ENCODE results near the gene PPP1R14D.
A peak's percentile ranks its signal among the peaks of the same experiment; 100 is the strongest.

Gene PPP1R14D

DNA sequence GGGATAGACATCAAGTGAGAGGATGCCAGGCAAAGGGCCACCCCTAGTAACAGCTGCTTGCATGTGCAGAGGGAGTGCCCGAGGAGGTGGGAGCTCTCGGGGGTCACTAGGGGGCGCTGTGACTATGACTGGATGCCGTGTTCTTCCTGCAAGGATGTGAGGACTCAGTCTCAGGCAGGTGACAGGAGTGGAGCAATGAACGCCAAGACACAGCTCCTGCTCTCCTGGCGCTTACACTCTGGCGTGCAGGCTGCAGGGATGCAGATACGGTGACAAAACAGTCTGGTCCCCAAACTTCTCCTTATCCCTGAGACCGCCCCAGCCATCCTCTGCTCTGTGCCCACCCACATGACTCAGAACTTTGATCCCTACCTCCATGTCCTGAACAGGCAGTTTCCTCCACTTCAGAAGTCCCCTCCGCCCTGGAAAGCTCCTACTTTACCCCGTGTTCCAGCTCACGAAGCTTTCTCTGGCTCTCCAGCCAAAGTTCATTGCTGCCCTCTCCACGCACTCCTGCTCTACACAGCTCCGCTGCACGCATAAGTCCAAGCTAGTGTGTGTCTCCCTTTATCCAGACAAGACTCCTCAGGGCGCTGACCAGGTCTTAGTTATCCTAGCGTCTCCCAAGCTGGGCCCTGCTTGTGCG lies 30.8 kb upstream of the PPP1R14D start:
- in situ Hi-C loops (cut with HindIII; ENCODE audit: low sequenced_read_pairs): no loop called here
- peak; percentile 50 for DNase-seq (ENCODE audit: low read depth)
- H3K4me3 ChIP-seq (ENCODE audit: low read depth, low read length): no peak overlapping the region
- TF ChIP-seq, protein P1, sequence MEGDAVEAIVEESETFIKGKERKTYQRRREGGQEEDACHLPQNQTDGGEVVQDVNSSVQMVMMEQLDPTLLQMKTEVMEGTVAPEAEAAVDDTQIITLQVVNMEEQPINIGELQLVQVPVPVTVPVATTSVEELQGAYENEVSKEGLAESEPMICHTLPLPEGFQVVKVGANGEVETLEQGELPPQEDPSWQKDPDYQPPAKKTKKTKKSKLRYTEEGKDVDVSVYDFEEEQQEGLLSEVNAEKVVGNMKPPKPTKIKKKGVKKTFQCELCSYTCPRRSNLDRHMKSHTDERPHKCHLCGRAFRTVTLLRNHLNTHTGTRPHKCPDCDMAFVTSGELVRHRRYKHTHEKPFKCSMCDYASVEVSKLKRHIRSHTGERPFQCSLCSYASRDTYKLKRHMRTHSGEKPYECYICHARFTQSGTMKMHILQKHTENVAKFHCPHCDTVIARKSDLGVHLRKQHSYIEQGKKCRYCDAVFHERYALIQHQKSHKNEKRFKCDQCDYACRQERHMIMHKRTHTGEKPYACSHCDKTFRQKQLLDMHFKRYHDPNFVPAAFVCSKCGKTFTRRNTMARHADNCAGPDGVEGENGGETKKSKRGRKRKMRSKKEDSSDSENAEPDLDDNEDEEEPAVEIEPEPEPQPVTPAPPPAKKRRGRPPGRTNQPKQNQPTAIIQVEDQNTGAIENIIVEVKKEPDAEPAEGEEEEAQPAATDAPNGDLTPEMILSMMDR (IDR thresholded peaks at IDR 0.05; ENCODE audit: low read depth, low read length, missing control alignments): peak; percentile 85

DNA sequence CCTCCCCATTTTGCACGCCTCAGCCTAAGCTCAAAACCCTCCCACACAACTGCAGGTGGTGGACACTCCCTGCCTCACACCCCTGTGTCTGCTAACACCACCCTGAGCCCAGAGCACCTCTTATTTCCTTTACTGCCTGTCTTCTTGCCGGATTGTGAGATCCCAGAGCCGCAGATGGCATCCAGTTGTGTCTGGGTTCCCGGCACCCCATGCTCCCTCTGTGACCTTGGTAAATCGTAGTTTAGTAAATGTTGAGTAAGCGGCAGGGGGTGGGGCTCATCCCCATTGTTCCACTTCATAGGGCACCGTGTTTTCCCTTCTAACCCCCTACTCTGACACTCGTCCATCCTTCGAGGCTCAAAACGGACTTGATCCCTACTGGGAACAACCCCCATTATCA lies 30.2 kb upstream of the PPP1R14D start:
- TF ChIP-seq, protein P1 (IDR thresholded peaks at IDR 0.05; ENCODE audit: low read depth, low read length, missing control alignments): no peak
- H3K4me3 ChIP-seq (ENCODE audit: low read depth, low read length): no peak overlapping the region
- in situ Hi-C loops (cut with HindIII; ENCODE audit: low sequenced_read_pairs): no loop called here
- no peak for DNase-seq (ENCODE audit: low read depth)

DNA sequence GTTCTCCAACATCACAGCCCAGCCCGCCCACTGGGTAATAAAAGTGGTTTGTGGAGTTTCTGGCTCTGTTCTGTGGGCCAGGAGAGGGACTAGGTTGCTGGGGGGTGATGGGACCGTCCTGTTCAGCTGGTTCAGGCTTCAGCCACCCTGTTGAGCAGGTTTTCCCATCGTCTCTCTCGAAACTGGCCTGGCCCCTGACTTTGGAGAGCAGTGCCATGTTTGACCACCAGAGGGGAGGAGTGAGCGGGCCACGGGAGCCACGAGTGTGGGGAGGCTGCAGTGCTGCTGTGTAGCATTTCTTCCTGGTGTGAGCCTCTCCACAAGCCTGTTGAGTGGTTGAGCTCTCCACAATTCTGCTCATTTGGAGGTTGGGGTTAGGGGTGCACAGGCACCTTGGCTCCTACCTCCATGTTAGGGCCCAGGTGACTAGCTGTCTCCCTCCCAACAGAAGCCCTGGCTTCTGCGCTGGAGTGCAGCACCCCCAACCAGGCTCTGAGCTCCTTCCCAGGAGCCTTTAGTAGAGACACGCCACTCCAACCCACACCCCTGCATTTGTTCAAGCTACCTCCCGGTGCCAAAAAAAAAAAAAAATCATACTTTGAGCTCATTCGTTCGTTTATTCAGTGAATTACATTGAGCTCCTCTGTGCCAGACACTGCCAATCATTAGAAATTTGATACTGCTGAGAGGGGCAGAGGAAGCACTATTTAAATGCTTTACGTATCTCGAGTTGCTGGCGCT lies 29.3 kb upstream of the PPP1R14D start:
- no peak overlapping the region for H3K4me3 ChIP-seq (ENCODE audit: low read depth, low read length)
- peak; percentile 29 for DNase-seq (ENCODE audit: low read depth)
- TF ChIP-seq, protein P1 (IDR thresholded peaks at IDR 0.05; ENCODE audit: low read depth, low read length, missing control alignments): peak; percentile 99
- in situ Hi-C loops (cut with HindIII; ENCODE audit: low sequenced_read_pairs): no loop called here

DNA sequence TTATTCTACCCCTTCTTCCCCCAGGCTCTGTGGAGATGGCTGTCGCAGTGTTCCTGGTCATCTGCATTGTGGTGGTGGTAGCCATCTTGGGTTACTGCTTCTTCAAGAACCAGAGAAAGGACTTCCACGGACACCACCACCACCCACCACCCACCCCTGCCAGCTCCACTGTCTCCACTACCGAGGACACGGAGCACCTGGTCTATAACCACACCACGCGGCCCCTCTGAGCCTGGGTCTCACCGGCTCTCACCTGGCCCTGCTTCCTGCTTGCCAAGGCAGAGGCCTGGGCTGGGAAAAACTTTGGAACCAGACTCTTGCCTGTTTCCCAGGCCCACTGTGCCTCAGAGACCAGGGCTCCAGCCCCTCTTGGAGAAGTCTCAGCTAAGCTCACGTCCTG lies 28.2 kb upstream of the PPP1R14D start:
- no peak overlapping the region for H3K4me3 ChIP-seq (ENCODE audit: low read depth, low read length)
- in situ Hi-C loops (cut with HindIII; ENCODE audit: low sequenced_read_pairs): no loop called here
- no peak for DNase-seq (ENCODE audit: low read depth)
- TF ChIP-seq, protein P1 (IDR thresholded peaks at IDR 0.05; ENCODE audit: low read depth, low read length, missing control alignments): no peak

DNA sequence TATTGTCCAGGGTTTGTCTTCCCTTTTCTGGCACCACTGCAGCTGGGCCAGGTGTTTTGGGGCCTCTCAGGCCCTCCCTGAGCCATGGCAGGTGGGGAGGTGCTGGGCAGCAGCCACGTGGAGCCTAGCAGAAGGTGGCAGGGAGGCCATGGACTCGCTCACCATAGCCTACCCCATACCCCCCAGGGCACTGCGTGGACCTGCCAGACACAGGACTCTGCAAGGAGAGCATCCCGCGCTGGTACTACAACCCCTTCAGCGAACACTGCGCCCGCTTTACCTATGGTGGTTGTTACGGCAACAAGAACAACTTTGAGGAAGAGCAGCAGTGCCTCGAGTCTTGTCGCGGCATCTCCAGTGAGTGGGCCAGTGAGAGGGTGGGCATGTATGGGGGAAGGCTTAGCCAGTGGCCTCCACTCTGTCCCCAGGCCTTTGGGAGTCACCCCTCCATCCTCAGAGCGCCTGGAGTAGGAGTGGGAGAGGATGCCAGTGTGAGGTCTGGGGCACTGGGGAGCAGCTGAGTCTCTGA lies 27.3 kb upstream of the PPP1R14D start:
- TF ChIP-seq, protein P1 (IDR thresholded peaks at IDR 0.05; ENCODE audit: low read depth, low read length, missing control alignments): no peak
- DNase-seq (ENCODE audit: low read depth): no peak
- H3K4me3 ChIP-seq (ENCODE audit: low read depth, low read length): no peak overlapping the region
- in situ Hi-C loops (cut with HindIII; ENCODE audit: low sequenced_read_pairs): no loop called here

DNA sequence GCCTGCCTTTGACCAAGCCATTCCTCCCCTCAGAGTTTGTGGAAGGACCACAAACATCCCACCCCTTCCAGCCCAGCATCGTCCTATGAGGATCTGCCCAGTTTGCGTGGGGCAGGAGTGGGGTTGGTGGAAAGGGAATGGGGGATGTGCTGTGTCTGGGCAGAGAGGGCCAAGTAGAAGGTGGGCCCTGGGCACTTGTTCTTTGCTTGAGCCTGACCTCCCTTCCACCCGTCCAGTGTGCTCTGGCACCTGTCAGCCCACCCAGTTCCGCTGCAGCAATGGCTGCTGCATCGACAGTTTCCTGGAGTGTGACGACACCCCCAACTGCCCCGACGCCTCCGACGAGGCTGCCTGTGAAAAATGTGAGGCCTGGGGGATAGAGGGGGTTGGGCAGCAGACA lies 25.7 kb upstream of the PPP1R14D start:
- TF ChIP-seq, protein P1 (IDR thresholded peaks at IDR 0.05; ENCODE audit: low read depth, low read length, missing control alignments): no peak
- in situ Hi-C loops (cut with HindIII; ENCODE audit: low sequenced_read_pairs): no loop called here
- DNase-seq (ENCODE audit: low read depth): no peak
- H3K4me3 ChIP-seq (ENCODE audit: low read depth, low read length): no peak overlapping the region

Data from astrocyte of the cerebellum (primary cell).